Measurements from ENCODE around the gene ACSM3.

ACSM3 gene

Small RNAs within 50 kb of the gene (small RNA-seq; reads per million reads assigned to genes)
- gene RF00618 (0 reads per million in 2 experiments), gene RNU6-944P (0 to 0.04 reads per million in 2 experiments)
